SU-DHL-6 (cell line): ENCODE data around the gene KY.

ENCODE experiments used
- CTCF ChIP-seq: fragments of 200-600 bp; sonication (generic); IDR thresholded peaks from one replicate; pipeline ENCODE4 v1.5.1; 2017; ENCODE audit warnings: antibody characterized with exemption, mild to moderate bottlenecking, low read length, moderate library complexity; ENCODE audit not compliant: insufficient read depth, poor library complexity, severe bottlenecking
- EZH2phosphoT487 ChIP-seq: fragments of 200-600 bp; sonication (generic), shearing (Covaris generic); conservative IDR thresholded peaks from 2 replicates; pipeline ENCODE4 v1.6.1; 2018; ENCODE audit warnings: mild to moderate bottlenecking, antibody characterized with exemption, low read length, moderate library complexity, mixed read lengths

- TF ChIP-seq CTCF (no peak), EZH2phosphoT487 (no peak)
Measured at GRCh38 chr3:134624537-134625287, 26.1 kb downstream of the KY start.
